ENCODE results near the gene C1R. TPM values are rescaled to one million over a fixed set of nuclear protein-coding genes. Genes with fewer than 3 reads are reported as not detected.

C1R gene
- total and polyA plus RNA-seq, 2 of the 8 experiments (the other 6 are each of a cell fraction or from before 2014, with no cell fraction given) = 6.9 to 16.3 TPM

DNA sequence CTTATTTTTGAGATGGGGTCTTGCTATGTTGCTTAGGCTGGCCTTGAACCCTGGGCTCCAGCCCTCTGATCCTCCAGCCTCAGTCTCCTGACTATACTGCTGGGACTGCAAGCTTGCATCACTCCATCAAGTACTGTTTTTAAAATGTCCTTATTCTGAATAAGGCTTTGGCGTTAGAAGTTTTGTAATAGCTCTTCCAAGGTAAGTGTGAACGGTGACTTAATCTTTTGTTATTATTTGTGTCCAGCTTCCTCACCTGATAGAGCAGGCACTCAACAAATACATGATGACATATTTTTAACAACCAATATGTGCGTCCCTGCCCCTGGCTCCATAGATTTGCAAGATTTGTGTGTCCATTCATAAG lies 15.4 kb upstream of the C1R start (continued):
- TF ChIP-seq, protein P1, sequence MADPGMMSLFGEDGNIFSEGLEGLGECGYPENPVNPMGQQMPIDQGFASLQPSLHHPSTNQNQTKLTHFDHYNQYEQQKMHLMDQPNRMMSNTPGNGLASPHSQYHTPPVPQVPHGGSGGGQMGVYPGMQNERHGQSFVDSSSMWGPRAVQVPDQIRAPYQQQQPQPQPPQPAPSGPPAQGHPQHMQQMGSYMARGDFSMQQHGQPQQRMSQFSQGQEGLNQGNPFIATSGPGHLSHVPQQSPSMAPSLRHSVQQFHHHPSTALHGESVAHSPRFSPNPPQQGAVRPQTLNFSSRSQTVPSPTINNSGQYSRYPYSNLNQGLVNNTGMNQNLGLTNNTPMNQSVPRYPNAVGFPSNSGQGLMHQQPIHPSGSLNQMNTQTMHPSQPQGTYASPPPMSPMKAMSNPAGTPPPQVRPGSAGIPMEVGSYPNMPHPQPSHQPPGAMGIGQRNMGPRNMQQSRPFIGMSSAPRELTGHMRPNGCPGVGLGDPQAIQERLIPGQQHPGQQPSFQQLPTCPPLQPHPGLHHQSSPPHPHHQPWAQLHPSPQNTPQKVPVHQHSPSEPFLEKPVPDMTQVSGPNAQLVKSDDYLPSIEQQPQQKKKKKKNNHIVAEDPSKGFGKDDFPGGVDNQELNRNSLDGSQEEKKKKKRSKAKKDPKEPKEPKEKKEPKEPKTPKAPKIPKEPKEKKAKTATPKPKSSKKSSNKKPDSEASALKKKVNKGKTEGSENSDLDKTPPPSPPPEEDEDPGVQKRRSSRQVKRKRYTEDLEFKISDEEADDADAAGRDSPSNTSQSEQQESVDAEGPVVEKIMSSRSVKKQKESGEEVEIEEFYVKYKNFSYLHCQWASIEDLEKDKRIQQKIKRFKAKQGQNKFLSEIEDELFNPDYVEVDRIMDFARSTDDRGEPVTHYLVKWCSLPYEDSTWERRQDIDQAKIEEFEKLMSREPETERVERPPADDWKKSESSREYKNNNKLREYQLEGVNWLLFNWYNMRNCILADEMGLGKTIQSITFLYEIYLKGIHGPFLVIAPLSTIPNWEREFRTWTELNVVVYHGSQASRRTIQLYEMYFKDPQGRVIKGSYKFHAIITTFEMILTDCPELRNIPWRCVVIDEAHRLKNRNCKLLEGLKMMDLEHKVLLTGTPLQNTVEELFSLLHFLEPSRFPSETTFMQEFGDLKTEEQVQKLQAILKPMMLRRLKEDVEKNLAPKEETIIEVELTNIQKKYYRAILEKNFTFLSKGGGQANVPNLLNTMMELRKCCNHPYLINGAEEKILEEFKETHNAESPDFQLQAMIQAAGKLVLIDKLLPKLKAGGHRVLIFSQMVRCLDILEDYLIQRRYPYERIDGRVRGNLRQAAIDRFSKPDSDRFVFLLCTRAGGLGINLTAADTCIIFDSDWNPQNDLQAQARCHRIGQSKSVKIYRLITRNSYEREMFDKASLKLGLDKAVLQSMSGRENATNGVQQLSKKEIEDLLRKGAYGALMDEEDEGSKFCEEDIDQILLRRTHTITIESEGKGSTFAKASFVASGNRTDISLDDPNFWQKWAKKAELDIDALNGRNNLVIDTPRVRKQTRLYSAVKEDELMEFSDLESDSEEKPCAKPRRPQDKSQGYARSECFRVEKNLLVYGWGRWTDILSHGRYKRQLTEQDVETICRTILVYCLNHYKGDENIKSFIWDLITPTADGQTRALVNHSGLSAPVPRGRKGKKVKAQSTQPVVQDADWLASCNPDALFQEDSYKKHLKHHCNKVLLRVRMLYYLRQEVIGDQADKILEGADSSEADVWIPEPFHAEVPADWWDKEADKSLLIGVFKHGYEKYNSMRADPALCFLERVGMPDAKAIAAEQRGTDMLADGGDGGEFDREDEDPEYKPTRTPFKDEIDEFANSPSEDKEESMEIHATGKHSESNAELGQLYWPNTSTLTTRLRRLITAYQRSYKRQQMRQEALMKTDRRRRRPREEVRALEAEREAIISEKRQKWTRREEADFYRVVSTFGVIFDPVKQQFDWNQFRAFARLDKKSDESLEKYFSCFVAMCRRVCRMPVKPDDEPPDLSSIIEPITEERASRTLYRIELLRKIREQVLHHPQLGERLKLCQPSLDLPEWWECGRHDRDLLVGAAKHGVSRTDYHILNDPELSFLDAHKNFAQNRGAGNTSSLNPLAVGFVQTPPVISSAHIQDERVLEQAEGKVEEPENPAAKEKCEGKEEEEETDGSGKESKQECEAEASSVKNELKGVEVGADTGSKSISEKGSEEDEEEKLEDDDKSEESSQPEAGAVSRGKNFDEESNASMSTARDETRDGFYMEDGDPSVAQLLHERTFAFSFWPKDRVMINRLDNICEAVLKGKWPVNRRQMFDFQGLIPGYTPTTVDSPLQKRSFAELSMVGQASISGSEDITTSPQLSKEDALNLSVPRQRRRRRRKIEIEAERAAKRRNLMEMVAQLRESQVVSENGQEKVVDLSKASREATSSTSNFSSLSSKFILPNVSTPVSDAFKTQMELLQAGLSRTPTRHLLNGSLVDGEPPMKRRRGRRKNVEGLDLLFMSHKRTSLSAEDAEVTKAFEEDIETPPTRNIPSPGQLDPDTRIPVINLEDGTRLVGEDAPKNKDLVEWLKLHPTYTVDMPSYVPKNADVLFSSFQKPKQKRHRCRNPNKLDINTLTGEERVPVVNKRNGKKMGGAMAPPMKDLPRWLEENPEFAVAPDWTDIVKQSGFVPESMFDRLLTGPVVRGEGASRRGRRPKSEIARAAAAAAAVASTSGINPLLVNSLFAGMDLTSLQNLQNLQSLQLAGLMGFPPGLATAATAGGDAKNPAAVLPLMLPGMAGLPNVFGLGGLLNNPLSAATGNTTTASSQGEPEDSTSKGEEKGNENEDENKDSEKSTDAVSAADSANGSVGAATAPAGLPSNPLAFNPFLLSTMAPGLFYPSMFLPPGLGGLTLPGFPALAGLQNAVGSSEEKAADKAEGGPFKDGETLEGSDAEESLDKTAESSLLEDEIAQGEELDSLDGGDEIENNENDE (IDR thresholded peaks at IDR 0.05; ENCODE audit: insufficient replicate concordance, low read length) = no peak
- TF ChIP-seq CBX8 (IDR thresholded peaks at IDR 0.05; ENCODE audit: borderline replicate concordance, low read depth, low read length) (no peak), KDM4A (IDR thresholded peaks at IDR 0.05; ENCODE audit: low read depth, low read length, severe bottlenecking) (no peak), EGR1 (IDR thresholded peaks at IDR 0.05; ENCODE audit: borderline replicate concordance, low read depth, low read length) (no peak), GABPA (IDR thresholded peaks at IDR 0.05; ENCODE audit: borderline replicate concordance, insufficient read depth, low read length) (no peak), EP300 (IDR thresholded peaks at IDR 0.05; ENCODE audit: borderline replicate concordance in 1 of 2, low read depth in 2 of 2, low read length in 2 of 2) (no peak), ZNF274 (IDR thresholded peaks at IDR 0.05; ENCODE audit: borderline replicate concordance, extremely low read depth, low read length) (no peak), SIN3A (conservative IDR thresholded peaks at IDR 0.05 in 1 of 2, IDR thresholded peaks at IDR 0.05 in 1 of 2; ENCODE audit: low read depth in 1 of 2, low read length in 2 of 2) (no peak)
- TF ChIP-seq, protein P2, sequence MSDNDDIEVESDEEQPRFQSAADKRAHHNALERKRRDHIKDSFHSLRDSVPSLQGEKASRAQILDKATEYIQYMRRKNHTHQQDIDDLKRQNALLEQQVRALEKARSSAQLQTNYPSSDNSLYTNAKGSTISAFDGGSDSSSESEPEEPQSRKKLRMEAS (IDR thresholded peaks at IDR 0.05) = no peak
- TF ChIP-seq, protein P3, sequence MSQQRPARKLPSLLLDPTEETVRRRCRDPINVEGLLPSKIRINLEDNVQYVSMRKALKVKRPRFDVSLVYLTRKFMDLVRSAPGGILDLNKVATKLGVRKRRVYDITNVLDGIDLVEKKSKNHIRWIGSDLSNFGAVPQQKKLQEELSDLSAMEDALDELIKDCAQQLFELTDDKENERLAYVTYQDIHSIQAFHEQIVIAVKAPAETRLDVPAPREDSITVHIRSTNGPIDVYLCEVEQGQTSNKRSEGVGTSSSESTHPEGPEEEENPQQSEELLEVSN (IDR thresholded peaks at IDR 0.05) = no peak
